NCI-H2029 treated with DMSO at 0.1 percent for 48 hours (cell line): ENCODE data around the gene ZDHHC7.

Experiments
- DNase-seq: peaks from one replicate; lab custom pipeline; 2025; lab: John Stamatoyannopoulos, UW

The ZDHHC7 gene

DNA sequence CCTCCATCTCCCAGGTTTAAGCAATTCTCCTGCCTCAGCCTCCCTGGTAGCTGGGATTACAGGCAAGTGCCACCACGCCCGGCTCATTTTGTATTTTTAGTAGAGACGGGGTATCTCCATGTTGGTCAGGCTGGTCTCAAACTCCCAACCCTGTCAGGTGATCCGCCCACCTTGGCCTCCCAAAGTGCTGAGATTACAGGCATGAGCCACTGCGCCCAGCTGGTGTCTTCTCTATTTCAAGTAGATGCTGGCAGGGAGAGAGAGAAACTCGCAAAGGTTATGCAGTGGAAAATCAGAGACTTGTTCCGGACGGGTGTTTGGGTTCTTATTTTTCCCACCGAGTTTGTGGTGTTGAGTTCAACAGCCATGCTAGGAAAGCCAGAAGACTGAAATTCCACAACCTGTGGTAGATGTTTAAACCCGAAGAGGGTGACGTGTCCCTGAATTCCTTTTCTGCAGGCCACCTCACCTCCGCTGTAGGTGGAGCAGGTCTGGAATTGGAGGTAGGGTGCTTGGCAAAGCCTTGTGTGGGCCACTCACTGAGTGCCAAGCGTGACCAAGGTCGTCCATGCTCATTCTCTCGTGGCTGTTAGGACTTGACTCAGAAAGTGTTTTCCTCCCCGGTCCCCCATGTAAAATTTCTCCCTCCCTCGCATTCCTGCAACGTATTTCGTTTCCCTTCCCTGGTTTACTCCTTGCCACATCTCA lies 7.3 kb upstream of the ZDHHC7 start:
- no peak for DNase-seq

DNA sequence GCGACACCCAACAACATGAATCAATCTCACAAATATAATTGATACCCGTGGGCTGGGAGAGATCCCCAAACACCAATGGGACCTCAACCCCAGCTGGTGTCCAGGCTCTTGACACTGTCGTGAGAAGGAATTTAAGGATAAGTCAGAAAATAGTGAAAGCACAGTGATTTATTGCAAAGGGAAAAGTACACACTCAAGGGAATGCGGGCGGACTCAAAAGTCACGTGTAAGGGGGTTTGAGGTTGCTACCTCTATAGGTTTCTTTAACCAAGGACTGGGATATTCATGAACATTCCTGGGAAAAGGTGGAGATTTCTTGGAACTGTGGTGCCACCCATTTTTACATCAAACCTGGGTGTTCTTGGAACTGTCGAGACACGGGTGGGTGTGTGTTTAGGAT lies 6.3 kb upstream of the ZDHHC7 start:
- DNase-seq = no peak

DNA sequence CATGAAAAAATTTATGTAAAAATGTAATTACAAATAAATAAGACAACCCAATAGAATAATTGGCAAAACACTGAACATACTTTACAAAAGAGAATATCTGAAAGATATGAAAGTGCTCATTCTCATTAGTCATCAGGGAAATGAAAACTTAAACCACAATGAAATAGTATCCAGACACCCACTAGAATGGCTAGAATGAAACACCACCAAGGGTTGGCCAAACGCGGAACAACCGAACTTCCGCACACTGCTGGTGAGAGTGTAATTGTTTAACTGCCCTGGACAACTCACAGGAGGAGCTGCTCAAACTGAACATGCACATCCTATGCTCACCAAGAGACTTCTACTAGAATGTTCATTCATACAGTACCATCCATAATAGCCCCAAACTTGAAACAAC lies 5.8 kb upstream of the ZDHHC7 start:
- DNase-seq = no peak

DNA sequence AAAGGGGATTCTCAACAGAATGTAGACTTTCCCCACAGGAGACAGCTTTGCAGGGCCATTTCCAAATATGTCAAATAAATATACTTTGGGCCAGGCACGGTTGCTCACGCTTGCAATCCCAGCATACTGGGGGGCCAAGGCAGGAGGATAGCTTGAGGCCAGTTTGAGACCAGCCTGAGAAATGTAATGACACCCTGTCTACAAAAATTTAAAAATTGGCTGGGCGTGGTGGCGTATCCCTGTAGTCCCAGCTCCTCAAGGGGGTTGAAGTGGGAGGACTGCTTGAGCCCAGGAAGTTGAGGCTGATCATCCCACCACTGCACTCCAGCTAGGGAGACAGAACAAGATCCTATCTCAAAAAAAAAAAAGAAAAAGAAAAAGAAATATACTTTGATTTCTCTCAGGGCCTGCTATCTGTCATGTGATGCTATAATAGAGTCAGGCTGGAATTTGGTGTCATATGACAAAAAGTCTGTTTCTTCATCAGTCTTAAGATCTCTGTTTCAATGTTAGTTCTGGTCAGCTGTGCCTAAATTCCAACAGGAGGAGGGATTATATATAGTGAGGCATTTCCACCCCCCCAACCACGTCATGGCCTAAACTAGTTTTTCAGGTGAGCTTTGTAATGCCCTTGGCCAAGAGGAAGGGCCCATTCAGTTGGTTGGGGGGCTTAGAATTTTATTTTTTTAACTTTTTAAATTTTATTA lies 4.3 kb upstream of the ZDHHC7 start:
- DNase-seq = no peak

DNA sequence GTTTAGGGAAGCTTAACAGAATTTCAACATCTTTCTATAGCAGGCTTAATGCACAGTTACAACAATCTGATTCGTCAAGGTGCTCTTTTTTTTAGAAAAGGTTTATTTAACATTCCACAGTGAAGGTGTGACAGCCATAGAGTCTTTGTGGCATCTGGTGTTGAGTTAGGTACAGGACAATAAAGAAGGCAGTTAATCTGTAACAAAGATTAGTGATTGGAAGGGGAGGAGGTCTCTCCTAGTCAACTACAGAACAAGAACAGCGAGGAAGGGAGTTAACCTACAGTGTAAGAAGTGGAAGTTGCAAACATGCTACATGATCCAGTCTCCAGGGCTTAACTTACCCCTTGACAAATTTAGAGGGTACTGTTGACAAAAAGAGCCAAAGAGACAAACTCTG lies 3.0 kb upstream of the ZDHHC7 start:
- DNase-seq = no peak

DNA sequence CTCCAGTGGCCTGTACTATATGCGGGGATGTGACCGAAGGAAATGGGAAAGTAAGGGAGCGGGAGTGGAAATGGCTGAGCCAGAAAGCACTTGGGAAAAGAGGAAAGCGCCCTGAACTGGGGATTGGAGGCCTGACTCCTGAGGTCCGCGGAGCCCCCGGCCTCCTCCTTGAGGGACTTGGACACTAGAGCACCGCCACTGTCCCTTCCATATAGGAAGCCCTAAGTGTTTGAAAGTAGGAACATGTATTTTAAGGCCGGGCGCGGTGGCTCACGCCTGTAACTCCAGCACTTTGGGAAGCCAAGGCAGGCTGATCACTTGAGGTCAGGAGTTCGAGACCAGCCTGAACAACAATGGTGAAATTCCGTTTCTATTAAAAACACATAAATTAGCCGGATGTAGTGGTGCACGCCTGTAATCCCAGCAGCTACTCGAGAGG lies 530 bp upstream of the ZDHHC7 start:
- DNase-seq = no peak

DNA sequence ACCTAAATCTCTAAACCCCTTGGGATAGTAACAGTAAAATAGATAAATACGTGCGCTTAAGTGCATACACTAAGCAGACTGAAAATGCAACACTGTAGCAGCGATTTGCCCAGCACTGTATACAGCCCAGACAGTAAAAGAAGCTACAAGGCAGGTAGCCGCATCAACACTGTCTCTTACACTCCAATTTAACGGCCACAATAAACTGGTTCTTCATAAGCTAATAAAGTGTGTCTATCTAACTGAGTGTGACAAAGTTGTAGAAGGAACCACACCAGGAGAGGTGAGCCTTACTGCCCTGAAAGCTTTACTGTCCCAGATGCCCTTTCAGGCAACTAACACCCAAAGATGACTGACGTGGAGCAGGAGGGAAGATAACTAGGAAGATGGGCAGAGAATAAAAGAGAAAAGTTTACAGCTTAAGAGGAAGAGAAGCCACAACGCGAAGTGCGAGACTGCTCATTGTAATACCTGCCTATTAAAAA lies 847 bp downstream of the ZDHHC7 start:
- DNase-seq = no peak

DNA sequence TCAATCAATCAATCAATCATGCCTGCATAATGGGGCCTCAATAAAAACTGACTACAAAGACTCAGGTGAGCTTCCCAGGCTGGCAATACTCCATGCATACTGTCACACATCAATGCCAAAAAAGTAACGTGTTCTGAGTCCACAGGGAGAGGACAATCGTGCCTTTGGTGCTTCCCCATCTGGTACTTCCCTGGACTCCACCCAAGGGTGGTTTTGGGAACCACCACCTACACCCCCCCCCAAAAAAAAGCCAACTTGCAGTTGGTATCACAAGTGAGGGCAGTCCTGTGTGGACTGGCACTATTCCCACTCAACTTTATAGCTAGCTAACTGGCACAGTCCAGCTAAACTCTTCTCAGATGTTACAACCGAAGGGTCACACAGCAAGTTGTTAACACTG lies 3.1 kb downstream of the ZDHHC7 start:
- DNase-seq = no peak

DNA sequence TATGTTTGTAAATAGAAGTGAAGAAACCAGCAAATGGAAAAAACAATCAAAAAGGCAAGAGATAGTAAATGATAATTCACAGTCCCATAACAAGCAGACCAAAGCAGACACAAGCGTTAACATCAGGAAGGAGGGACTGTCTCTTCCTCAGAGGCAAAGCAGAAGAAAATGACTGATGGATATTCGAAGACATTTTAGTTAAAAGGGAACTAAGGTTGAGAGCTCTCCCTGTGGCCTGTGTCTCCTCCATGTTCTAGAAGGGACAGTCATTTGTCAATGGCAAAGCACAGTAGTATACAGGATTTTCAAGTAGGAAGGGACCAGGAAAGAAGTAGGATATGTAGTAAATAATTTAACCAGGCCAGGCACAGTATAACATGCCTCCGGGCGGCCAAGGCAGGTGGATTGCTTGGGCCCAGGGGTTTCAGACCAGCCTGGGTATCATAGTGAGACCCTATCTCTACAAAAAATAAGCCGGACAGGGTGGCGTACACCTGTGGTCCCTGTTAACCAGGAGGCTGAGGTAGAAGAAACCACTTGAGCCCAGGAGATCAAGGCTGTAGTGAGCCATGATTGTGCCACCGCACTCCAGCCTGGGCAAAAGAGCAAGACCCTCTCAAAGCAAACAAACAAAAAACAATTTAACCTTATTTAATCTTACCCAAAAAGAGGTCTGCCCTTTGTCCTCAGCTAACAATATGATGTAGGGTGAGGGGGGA lies 3.7 kb downstream of the ZDHHC7 start:
- no peak for DNase-seq

DNA sequence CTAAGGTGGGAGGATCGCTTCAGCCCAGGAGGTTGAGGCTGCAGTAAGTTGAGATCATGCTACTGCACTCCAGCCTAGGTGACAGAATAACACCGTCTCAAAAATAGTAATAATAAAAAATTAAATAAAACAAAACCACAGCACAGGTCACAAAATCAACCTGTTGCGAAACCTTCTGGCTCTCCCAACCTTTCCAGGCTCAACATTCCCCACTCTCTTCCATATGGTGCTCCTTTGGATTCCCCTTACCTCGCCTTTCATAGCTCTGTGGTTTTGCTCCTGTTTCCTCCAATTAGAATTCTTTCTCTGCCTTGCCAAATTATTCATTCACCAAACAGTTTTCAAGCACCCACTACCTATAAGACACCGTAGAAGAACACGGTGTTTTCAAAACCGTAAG lies 4.7 kb downstream of the ZDHHC7 start:
- DNase-seq = no peak

DNA sequence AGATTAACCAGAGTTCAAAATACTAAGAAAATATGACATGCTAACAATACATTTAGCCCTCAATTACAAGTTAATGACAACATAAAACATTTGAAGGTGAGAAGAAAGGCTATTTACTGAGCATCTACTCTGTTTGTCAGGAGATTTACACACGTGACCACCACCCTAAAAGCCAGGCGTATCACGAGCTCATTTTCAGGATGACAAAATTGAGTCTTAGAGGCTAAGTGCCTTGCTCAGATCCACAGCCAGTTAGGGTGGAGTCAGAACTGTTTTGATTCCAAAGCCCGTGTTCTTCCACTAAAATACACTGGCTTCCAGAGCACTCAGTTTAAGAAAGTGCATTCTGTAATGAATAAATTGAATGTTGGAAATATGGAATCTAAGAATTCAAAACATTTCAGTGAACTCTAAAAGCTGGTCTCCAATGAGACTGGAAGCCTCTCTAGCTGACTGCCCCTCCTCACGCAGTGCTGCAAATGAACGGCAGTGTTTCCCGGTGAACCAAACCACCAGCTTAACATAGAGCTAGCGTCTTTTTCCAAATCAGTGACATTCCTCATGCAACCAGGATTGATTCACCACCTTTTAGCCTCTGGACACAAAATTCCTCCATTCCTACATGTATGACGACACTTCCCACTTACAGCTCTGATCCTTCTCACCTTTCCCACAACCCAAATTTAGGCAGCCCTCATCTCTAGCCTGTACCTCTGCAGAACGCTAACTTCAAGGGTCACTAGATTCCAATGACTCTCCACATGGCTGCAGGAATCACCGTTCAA lies 5.9 kb downstream of the ZDHHC7 start:
- no peak for DNase-seq

DNA sequence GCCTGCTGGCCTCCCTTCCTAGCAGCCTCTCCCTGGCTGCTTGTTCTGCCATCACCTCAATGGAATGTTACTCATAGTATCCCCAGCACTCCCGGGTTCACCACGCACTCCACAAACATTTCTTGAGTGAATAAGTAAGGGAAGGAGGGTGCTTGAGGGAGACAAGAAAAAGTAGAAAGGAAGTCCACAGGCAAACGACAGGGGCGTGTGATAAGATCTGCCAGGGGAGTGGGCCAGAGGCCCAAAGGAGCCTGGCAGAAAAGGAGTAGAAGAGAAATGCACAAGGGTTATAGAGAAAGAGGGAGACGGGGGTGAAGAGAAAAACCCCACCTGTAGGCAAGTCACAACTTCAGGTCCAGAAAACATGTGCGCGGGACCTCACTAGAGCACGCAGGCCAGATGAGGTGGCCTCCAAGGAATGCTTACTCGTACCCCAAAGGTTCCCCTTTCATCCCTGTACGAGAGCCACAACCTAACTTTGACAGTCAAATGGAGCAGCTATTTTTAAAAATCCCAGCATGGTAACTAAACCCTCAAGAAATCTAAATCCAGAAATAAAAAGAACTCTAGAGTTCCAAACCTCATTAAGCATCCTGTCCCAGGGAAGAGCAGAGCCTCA lies 6.6 kb downstream of the ZDHHC7 start:
- no peak for DNase-seq

DNA sequence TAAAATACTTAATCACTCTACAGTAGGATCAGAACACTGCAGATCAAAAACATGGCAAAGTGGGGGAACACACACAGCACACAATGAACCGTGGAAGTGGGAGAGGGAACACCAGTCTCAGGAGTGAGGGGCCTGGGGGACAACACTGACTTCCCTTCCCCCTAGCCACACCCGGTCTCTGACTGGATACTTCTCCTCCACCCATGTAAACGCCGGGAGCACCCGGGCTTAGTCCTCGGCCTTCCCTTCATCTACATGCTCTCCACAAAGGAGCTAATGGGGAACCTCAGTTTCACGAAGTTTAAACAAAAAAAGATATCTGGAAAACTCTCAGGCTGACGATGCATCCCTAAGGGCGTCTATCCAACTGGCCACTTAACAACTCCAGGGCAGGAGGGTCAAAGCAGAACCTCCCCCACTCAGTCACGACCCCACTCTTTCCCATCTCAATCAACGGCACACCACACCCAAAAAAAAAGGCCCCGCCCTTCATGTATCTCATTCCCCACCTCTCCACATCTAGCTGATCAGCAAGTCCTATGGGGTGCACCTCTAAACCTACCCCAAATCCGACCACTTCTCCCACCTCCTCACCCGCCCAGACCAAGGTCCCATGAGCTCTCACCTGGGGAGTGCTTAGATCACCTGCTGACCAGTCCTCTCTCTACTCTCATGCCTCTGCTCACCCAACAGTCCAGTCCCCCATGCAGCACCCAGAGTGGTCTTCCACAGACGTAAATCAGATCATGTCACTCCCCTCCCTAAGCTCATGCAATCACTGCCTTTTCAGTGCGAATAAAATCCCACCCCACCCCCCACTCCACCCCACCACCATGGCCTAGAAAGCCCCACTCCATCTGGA lies 7.4 kb downstream of the ZDHHC7 start:
- DNase-seq = no peak

DNA sequence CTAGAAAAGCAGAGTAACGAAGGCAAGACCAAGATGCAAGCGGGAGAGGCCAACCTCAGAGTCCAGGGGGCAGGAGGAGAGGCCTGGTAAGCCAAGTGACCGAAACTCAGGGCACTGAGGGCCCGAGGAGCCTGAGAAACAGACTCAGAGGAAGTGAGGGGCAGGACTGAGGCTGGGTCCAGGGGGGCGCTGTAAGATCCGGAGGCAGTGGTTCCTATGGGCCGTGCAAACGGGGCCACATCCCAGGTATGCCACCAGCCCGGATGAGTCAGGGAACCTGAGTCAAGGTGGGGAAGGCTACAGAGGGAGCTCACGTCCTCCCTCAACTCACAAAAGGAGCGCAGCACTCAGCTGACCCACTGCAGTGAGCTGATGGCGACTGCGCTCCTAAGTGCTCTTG lies 8.3 kb downstream of the ZDHHC7 start:
- DNase-seq = no peak

DNA sequence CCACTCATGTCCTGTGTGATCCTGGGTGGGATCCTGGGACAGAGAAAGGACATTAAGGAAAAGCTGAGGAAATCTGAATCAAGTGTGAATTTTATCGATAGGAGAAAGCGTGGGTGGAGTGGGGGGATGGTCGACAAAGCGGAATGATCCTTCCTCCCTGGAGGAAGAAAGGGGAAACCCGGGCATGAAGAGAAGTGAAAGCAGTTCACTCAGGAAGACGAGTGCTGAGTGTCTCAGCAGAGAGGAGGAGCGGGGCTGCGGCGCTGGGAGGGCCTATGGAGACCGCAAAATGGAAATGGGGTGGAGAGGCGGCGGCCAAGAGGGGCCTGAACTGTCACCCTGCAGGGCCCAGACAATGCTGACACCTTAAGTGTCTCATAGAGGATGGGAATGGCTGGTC lies 8.7 kb downstream of the ZDHHC7 start:
- no peak for DNase-seq

DNA sequence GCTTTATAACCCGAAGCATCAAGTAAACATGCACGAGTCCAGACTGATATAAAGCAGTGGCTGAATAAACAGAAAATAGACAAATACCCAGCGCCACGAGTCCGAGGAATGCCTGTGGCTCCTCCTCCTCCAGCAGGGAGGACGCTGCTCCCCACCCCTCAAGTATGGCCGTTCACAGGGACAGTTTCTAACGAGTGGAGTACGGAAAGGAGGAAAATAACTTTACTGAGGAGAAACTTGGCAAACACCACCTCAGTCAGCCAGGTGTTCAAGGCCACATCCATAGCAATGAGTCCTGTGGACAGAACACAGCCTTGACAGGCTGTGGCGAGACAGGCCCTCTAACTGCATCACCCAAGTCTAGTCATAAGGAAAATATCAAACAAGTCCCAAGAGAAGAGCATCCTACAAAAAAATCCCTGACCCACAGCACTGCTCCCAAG lies 9.2 kb downstream of the ZDHHC7 start:
- DNase-seq = no peak

DNA sequence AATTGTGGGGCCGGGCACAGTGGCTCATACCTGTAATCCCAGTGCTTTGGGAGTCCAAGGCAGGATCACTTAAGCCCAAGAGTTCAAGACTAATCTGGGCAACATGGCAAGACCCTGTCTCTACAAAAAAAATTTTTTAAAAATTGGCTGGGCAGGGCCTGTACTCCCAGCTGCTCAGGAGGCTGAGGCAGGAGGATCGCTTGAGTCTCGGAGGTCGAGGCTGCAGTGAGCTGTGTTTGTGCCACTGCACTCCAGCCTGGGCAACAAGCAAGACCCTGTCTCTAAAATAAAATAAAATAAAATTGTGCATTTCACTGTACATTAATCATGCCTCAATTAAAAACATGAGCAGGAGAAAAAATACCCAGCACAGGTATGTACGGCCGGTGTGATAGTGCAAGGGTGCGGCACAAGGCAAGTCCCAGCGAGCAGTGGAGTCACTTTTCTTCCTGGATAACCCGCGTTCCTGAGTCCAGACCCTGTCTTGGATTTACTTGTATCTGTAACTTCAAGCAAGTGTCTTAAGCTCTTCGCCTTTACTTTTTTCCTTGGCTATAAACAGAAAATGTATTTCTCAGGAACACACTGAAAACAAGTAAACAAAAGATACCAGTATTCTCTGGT lies 11.4 kb downstream of the ZDHHC7 start:
- DNase-seq = no peak

DNA sequence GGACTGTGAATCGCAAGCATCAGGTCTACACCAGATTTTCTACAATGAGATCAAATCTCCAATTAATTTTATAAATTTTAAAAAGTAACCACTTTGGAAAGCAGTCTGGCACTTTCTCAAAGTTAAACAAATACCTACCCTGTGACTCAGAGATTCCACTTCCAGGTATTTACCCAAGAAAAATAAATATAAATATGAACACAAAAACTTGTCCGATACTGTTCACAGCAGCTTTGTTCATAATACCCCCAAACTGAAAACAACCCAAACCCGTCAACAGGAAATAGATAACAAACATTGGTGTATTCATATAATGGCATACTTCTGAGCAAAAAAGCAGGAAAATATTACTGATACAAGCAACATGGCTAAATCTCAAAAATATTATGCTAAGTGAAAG lies 12.1 kb downstream of the ZDHHC7 start:
- no peak for DNase-seq

DNA sequence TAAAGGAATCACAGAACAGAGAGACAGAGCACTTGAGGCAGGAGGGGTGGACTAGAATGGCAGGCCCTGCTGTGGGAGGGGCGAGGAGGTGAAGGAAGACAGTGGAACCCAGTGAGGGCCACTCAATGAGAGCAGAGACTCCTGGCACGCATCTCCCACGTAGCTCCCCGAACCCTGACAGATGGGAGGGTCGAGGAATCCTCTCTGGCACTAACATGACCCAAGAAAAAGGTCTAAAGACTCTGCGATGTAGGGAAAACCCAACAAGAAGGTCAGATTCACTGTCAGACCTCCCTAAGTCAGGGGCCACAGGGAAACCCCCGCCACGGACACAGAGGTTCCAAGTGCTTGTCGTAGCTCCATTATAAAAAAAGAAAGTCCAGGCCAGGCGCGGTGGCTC lies 15.0 kb downstream of the ZDHHC7 start:
- DNase-seq = no peak

DNA sequence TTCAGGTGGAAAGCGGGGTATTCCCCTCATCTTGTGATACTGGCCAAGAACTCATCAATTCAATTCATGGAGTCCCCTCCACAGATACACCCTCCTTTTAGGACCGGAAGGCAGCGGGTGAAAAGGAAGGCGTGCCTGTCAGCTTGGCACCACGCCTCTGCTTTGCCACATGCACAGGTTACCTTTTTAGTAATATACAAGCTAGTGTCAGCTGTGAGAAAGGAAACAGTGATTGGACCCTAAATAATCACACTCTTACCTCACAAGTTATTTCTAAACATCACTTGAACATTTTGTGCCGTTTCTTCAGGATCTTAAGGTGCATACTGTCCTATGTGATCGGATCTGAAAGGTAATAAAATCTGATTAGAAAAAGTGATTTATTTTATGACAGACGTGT lies 15.7 kb downstream of the ZDHHC7 start:
- DNase-seq = no peak
